GM18517 (cell line): ENCODE data around the gene PARP14.
A peak's percentile ranks its signal among the peaks of the same experiment; 100 is the strongest.
"Not testable (repeated sequence)": the region's sequence is repeated elsewhere in the genome, so short reads cannot be mapped to it uniquely, and the experiment has no call there.

Experiments
- ATAC-seq: cut with Tn5 transposase; IDR thresholded peaks from one replicate; pipeline ENCODE4 v1.9.1; 2021; ENCODE audit warnings: mild to moderate bottlenecking, moderate library complexity; ENCODE audit not compliant: unreplicated experiment

PARP14 gene

DNA sequence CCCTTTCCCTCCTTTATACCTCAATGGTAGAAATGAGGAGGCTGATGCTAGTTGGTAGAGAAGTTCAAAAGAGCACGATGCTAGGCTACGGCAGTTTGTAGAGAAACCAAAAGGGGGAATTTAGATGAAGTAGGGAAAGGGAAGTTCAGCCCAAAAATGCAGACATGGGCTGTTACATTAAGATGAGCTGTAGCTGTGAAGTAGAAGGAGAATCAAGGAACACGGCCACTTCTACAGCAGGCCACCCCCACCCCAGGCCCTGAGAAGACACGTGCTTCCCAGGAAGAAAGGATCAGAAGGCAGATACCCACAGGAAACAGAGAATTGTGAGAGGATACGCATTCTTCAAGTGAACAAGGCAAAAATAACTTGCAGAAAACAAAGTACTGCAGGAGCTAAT lies 2.1 kb upstream of the PARP14 start:
- ATAC-seq: no peak

DNA sequence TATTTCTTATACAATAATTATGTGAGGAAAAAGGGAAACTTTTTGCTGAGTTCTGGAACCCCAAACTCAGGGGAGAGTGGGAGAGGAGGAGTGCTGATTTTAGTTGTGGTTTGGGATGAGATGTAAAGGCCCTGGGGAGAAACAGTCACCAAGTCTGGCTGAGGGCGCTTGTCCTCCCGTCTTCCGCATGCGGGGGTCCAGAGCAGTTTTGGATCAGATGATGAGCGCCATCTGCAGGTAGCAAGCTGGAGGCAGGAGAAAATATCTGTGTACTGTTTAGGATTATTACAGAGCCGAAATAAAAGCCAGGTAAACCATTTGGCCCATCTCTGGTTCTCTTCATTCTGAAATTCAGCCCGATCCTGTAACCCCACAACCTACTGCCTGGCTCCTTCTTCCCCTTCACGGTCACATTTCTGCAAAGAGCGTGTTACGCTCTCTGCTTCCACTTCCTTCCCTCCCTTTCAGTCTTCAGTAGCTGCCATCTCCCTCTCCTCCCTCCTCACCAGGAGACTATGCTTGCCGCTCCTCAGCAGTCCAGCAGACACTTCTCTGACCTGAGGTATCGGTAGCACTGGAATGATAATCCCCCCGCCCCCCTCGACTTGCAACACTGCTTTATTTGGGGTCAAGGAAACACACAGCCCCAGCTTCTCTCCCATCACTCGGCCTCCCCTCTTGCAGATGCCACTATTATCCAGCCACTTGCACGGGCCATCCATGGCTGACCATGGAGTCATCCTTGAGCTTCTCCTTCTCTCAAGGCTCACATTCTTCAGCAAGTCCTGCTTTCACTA lies 1.4 kb upstream of the PARP14 start:
- peak; percentile 43 for ATAC-seq

GRCh38 chr3:122679882-122680474 lies 661 bp upstream of the PARP14 start:
- peak; percentile 9 for ATAC-seq

- no peak for ATAC-seq
Measured at GRCh38 chr3:122681284-122681973, 790 bp downstream of the PARP14 start.

- ATAC-seq: no peak
Measured at GRCh38 chr3:122681974-122682409, 1.4 kb downstream of the PARP14 start.

GRCh38 chr3:122682778-122683411 lies 2.3 kb downstream of the PARP14 start:
- ATAC-seq: peak; percentile 24

- ATAC-seq: no peak
Measured at GRCh38 chr3:122687298-122687697, 6.7 kb downstream of the PARP14 start.

- ATAC-seq: no peak
Measured at GRCh38 chr3:122688996-122689395, 8.4 kb downstream of the PARP14 start.

DNA sequence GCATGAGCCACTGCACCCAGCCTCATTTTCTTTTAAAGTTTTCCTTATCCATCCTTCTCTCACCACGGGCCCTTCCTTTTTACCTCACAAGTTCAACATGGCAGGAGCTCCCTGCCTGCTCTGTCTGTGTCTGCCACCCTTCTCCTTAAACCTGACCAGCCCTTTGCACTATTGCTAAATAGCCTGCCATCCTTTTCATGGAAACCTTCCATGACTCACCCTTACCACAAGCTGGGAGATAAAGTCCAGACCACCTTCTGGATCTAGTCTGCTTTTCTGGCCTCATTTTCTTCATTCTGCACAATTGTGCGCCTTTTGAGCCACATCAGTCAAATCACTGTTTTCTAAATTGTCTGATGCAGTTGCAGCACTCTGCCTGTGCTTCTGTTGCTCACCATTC lies 8.9 kb downstream of the PARP14 start:
- ATAC-seq: no peak

DNA sequence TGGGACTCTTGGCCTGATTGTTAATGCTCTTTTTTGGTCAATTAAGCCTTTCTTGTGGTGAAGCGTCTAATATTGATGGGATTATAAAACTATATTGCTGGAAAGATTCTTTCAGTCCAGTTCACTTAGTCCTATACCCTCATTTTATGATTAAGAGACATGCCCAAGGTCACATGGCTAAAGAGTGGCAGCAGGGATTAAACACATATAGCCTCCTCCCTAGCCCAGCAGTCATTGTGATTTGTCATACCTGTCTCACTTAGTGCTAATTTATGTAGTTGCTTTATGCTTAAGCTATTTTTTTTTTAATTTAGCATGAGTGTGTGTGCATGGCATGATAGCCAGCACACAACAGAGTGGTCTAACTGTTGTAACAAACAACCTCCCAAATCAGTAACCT lies 9.5 kb downstream of the PARP14 start:
- no peak for ATAC-seq

DNA sequence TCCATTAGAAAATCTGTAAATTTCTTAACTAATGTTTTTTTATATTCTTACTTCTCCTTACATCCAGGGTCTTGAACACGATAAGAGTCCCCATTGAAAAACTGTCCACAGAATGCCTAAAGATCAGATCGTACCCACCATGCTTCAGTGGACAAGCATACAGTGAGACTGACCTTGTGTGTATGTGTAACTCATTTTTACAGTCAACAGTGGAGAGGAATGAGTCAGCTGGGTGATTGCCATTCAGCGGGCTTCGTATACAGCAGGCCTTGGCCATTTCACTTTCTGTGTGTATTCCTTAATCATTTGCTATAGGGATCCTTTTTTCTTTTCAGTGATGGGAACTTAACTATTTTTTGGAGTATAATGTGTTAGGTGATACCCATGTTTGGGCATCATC lies 10.6 kb downstream of the PARP14 start:
- ATAC-seq: peak; percentile 56

GRCh38 chr3:122692674-122693073 lies 12.0 kb downstream of the PARP14 start:
- ATAC-seq: no peak

GRCh38 chr3:122694966-122695365 lies 14.3 kb downstream of the PARP14 start:
- no peak for ATAC-seq

GRCh38 chr3:122695927-122696561 lies 15.4 kb downstream of the PARP14 start:
- no peak for ATAC-seq

DNA sequence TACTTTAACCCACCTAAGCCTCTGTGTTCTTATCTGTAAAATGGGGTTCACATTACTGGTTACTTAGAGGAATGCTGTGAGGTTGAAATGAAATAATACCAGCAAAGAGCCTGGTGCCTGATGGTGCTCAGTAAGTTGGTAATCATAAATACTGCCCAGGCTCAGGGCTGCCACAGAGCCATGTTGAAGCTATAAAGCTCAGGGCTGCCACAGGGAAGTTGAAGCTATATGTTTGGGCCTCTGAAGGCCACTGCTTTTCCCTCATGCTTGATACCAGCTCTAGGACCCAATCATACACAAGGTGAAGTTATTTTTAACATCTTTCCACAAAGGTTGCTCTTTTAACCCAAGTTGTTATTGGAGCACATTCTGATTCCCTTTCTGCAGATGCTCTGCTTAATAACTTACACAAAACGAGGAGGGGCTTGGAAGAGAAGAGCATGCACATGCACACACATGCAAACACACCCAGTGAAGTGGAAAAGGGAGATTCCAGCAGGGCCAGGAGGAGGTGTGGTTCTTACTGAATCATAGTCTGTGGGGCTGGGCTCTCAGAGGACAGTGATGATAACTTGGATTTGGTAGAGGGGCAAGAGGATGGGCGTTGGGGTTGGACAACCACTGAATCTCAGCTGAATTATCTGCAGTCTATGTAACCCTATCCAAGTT lies 17.4 kb downstream of the PARP14 start:
- ATAC-seq: peak; percentile 60

- ATAC-seq: no peak
Measured at GRCh38 chr3:122700193-122700592, 19.6 kb downstream of the PARP14 start.

DNA sequence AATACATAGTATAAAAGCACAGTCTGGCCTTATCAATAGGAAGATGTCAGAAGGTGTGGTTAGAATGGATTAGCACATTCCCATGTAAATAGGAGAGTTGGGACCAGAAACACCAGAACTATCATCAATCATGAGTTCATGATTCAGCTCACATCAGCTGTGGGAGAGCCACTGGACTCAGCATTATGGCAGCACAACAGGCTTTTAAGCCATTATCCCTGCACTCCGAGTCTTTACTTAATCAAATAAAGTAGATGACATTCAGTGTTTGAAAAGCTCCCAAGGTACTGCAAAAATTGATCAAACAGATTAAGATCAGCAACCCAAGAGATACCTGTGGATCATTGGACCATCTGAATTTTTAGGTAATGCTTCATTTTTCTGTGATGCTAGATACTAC lies 24.7 kb downstream of the PARP14 start:
- ATAC-seq: no peak

DNA sequence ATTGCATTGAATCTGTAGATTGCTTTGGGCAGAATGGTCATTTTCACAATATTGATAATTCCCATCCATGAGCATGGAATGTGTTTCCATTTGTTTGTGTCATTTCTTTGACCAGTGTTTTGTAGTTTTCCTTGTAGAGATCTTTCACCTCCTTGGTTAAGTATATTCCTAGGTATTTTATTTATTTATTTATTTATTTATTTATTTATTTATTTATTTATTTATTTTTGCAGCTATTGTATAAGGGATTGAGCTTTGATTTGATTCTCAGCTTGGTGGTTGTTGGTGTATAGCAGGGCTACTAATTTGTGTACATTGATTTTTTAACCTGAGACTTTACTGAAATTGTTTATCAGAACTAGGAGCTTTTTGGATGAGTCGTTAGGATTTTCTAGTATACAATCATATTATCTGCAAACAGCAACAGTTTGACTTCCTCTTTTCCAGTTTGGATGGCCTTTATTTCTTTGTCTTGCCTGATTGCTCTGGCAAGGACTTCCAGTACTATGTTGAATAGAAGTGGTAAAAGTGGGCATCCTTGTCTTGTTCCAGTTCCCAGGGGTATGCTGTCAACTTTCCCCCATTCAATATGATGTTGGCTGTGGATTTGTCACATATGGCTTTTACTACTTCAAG lies 30.1 kb downstream of the PARP14 start:
- not testable (repeated sequence) for ATAC-seq

DNA sequence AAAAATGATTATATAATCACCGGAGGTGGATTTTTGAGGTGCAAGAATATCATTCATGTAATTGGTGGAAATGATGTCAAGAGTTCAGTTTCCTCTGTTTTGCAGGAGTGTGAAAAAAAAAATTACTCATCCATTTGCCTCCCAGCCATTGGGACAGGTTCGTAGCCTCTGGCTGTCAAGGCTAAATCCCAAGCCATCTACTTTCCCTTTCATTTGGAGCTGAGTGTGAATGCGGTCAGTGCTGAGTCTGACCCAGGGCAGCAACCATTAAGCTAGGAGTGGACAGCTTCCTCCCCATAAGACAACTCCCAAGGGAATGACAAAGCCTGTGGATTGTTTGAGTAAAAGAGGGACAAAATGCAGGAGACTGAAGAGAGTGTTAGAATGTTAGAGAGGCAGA lies 33.6 kb downstream of the PARP14 start:
- ATAC-seq: no peak

DNA sequence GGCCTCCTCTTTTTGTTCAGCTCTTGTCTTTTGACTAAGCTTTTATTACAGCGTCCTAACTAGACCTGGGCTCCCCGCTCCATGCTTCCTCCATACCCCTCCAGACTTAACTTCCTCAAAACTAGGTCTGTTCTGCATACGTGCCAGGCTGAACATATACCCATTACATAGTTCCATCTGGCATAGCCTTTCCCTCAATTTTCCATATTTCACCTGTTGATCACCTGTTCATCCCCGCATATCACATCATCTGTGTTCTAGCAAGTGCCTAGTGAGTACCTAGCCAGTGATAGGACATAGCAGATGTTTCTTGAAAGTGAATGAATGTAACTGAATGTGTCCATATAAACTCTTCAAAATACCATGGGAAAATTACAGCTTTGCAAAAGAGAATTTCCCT lies 36.0 kb downstream of the PARP14 start:
- no peak for ATAC-seq
